SK-N-SH (cell line): ENCODE results near the gene MCM5. TPM values are rescaled to one million over a fixed set of nuclear protein-coding genes. Genes with fewer than 3 reads are reported as not detected.

Experiments
- CTCF ChIA-PET: fragments of 300-600, 350-600 bp; formaldehyde crosslinking; extraction: SDS; loops from one replicate; lab custom pipeline; 2021; lab: Yijun Ruan, JAX
- POLR2A ChIA-PET: fragments of 350-600 bp; sonication (Branson Sonifier 250); formaldehyde crosslinking; extraction: SDS; loops from one replicate; lab custom pipeline; 2020; ENCODE audit warnings: antibody characterized with exemption, inconsistent platforms; lab: Yijun Ruan, JAX
- DNase-seq: peaks from one replicate; pipeline ENCODE4 v3.0.0; 2012
- H2AFZ ChIP-seq: fragments of 200-600 bp; sonication (generic); 2 replicates; pipeline ENCODE4 v1.8.1; 2016; ENCODE audit warnings: antibody characterized with exemption, mild to moderate bottlenecking, low read depth
- H3F3A ChIP-seq: fragments of 200-600 bp; sonication (generic); replicated peaks from 2 replicates; pipeline ENCODE3; 2016; ENCODE audit warnings: antibody characterized with exemption, mild to moderate bottlenecking; ENCODE audit not compliant: insufficient read depth
- H3K27ac ChIP-seq, 2 experiments: fragments of 200-500 bp in 1 of 2; fragments of 200-600 bp in 1 of 2; sonication (Bioruptor generic) in 1 of 2; sonication (generic), shearing (Covaris generic) in 1 of 2; 2 replicates each; pipeline versions ENCODE4 v1.5.1 to v1.6.1; 2014 to 2016; ENCODE audit warnings: low read depth in 2 of 2, inconsistent platforms in 1 of 2, low read length in 1 of 2, mild to moderate bottlenecking in 1 of 2, mixed read lengths in 1 of 2
- H3K27me3 ChIP-seq: fragments of 200-600 bp; sonication (generic), shearing (Covaris generic); 2 replicates; pipeline ENCODE4 v1.6.1; 2016; ENCODE audit warnings: mixed run types; ENCODE audit not compliant: insufficient read depth
- H3K36me3 ChIP-seq, 2 experiments: fragments of 200-500 bp in 1 of 2; fragments of 200-600 bp in 1 of 2; sonication (Bioruptor generic) in 1 of 2; sonication (generic) in 1 of 2; replicated peaks in 1 of 2; 2 replicates each; pipeline versions ENCODE3 to v1.5.1; 2014 to 2016; ENCODE audit warnings: low read length in 1 of 2, mild to moderate bottlenecking in 1 of 2; ENCODE audit not compliant: insufficient read depth in 2 of 2, control insufficient read depth in 1 of 2
- H3K4me1 ChIP-seq, 2 experiments: fragments of 200-500 bp in 1 of 2; fragments of 200-600 bp in 1 of 2; sonication (Bioruptor generic) in 1 of 2; sonication (generic), shearing (Covaris generic) in 1 of 2; 2 replicates each; pipeline versions ENCODE4 v1.5.1 to v1.6.1; 2014 to 2016; ENCODE audit warnings: low read depth in 1 of 2, low read length in 1 of 2, mixed run types in 1 of 2; ENCODE audit not compliant: insufficient read depth in 2 of 2, control insufficient read depth in 1 of 2
- H3K4me2 ChIP-seq: fragments of 200-600 bp; sonication (generic), shearing (Covaris generic); 2 replicates; pipeline ENCODE4 v1.6.1; 2017; ENCODE audit warnings: mixed run types
- H3K4me3 ChIP-seq, 2 experiments: fragments of 200-500 bp in 1 of 2; fragments of 200-600 bp in 1 of 2; sonication (Bioruptor generic) in 1 of 2; sonication (generic), shearing (Covaris generic) in 1 of 2; 2 replicates each; pipeline versions ENCODE4 v1.5.1 to v1.8.1; 2014 to 2016; ENCODE audit warnings: low read depth in 2 of 2, inconsistent platforms in 1 of 2, low read length in 1 of 2, mild to moderate bottlenecking in 1 of 2, mixed read lengths in 1 of 2, moderate library complexity in 1 of 2
- H3K79me2 ChIP-seq: fragments of 200-600 bp; sonication (generic); 2 replicates; pipeline ENCODE4 v1.8.1; 2017; ENCODE audit warnings: mild to moderate bottlenecking; ENCODE audit not compliant: insufficient read depth
- H3K9ac ChIP-seq: fragments of 200-600 bp; sonication (generic); 2 replicates; pipeline ENCODE4 v1.6.1; 2017; ENCODE audit warnings: mixed run types
- H3K9me2 ChIP-seq: fragments of 200-600 bp; sonication (generic); 2 replicates; pipeline ENCODE4 v1.6.1; 2017; ENCODE audit warnings: mixed run types
- H3K9me3 ChIP-seq: fragments of 200-600 bp; sonication (generic); 2 replicates; pipeline ENCODE4 v1.6.1; 2017; ENCODE audit warnings: mixed run types, mild to moderate bottlenecking, moderate library complexity
- H4K20me1 ChIP-seq: fragments of 200-600 bp; sonication (generic); 2 replicates; pipeline ENCODE4 v1.6.1; 2017; ENCODE audit warnings: mild to moderate bottlenecking, mixed run types; ENCODE audit not compliant: insufficient read depth
- ELF1 ChIP-seq: IDR thresholded peaks from 2 replicates; pipeline ENCODE4 v1.4.0; 2012
- EP300 ChIP-seq, 2 experiments: IDR thresholded peaks; 2 replicates each; pipeline versions ENCODE4 v1.4.0 to v1.6.1; 2012; ENCODE audit warnings: borderline replicate concordance in 1 of 2, low read depth in 1 of 2, low read length in 1 of 2
- FOXJ3 ChIP-seq: sonication (generic); formaldehyde crosslinking; IDR thresholded peaks from 2 replicates; pipeline ENCODE4 v1.5.1; 2020; ENCODE audit warnings: mild to moderate bottlenecking, missing genetic modification reagents
- FOXM1 ChIP-seq: IDR thresholded peaks from 2 replicates; pipeline ENCODE4 v1.4.0; 2012; ENCODE audit warnings: low read depth, mild to moderate bottlenecking
- GABPA ChIP-seq: IDR thresholded peaks from 2 replicates; pipeline ENCODE4 v1.4.0; 2012; ENCODE audit warnings: low read depth, mild to moderate bottlenecking
- GATA2 ChIP-seq: sonication (generic); formaldehyde crosslinking; IDR thresholded peaks from 2 replicates; pipeline ENCODE4 v1.5.0; 2020; ENCODE audit warnings: mild to moderate bottlenecking, missing genetic modification reagents
- JUND ChIP-seq: IDR thresholded peaks from 2 replicates; pipeline ENCODE4 v1.4.0; 2012
- MAX ChIP-seq: IDR thresholded peaks from 2 replicates; pipeline ENCODE4 v1.4.0; 2012; ENCODE audit warnings: low read depth
- MXI1 ChIP-seq: IDR thresholded peaks from 2 replicates; pipeline ENCODE4 v1.6.1; 2012; ENCODE audit warnings: mild to moderate bottlenecking, low read depth, low read length, improper control_type of control experiment
- NFIC ChIP-seq: IDR thresholded peaks from 2 replicates; pipeline ENCODE4 v1.4.0; 2012; ENCODE audit warnings: borderline replicate concordance
- PBX3 ChIP-seq: IDR thresholded peaks from 2 replicates; pipeline ENCODE4; 2012
- POLR2AphosphoS5 ChIP-seq: IDR thresholded peaks from 2 replicates; pipeline ENCODE4 v1.6.1; 2012; ENCODE audit warnings: low read depth, low read length
- RFX5 ChIP-seq: IDR thresholded peaks from 2 replicates; pipeline ENCODE4 v1.6.1; 2012; ENCODE audit warnings: mild to moderate bottlenecking, improper control_type of control experiment, low read length
- RXRA ChIP-seq: IDR thresholded peaks from 2 replicates; pipeline ENCODE4 v1.4.0; 2012; ENCODE audit warnings: low read depth, mild to moderate bottlenecking, borderline replicate concordance
- SIN3A ChIP-seq: IDR thresholded peaks from 2 replicates; pipeline ENCODE4 v1.6.1; 2012; ENCODE audit warnings: low read depth, mild to moderate bottlenecking, low read length, moderate library complexity, borderline replicate concordance
- USF1 ChIP-seq: IDR thresholded peaks from 2 replicates; pipeline ENCODE4 v1.4.0; 2012; ENCODE audit warnings: low read depth, borderline replicate concordance
- YY1 ChIP-seq: IDR thresholded peaks from 2 replicates; pipeline ENCODE4 v1.4.0; 2012; ENCODE audit warnings: low read depth, mild to moderate bottlenecking
- ZBTB33 ChIP-seq: IDR thresholded peaks from 2 replicates; pipeline ENCODE4 v1.4.0; 2012; ENCODE audit warnings: low read depth, borderline replicate concordance
- WGBS: methylation state at CpG from one replicate; pipeline ENCODE4 v1.1.6; 2017; ENCODE audit warnings: low lambda C conversion rate; 5-methylcytosine and 5-hydroxymethylcytosine counted together
- polyA plus RNA-seq, 3 experiments: library from polyadenylated mRNA; depleted of rRNA; stranded (reverse); fragments of >200 nt; gene quantifications; 2 replicates each; pipeline ENCODE4 v1.2.3, GENCODE V29; 2012

The MCM5 gene
- polyA plus RNA-seq, 1 of the 3 experiments (the other 2 are of a cell fraction) = 42.9 TPM

GRCh38 chr22:35473971-35474370, 74.0 kb downstream of the MCM5 start:
- CTCF ChIA-PET = interaction anchor here (0.9 to 2.2 kb wide), 3 partner anchors 15 to 109 kb away, joined by 3 to 8 read pairs (median 3); no protein-coding TSS in a partner anchor
- H3K4me3 ChIP-seq = no peak overlapping the region
- no peak overlapping the region for H2AFZ ChIP-seq
- no peak for DNase-seq
- no peaks in the 10 kb centered on the region for H3K79me2 ChIP-seq
- H3F3A ChIP-seq = peaks cover 4% of the 10 kb centered on the region
- 92% methylated on average over 2 of the region's 4 CpGs for WGBS
- no peak overlapping the region for H3K4me2 ChIP-seq
- H3K27me3 ChIP-seq = no peaks in the 10 kb centered on the region
- no peaks in the 10 kb centered on the region for H3K9me3 ChIP-seq
- TF ChIP-seq JUND (no peak), MXI1 (no peak), EP300 (IDR thresholded peaks at IDR 0.05; ENCODE audit: borderline replicate concordance in 1 of 2, low read depth in 1 of 2, low read length in 1 of 2) (no peak), ZBTB33 (no peak), MAX (no peak), POLR2AphosphoS5 (no peak), RFX5 (no peak), YY1 (no peak), NFIC (no peak), GATA2 (CRISPR knock-in tag) (no peak), RXRA (no peak), ELF1 (no peak), PBX3 (no peak), FOXM1 (no peak), SIN3A (no peak), USF1 (no peak), FOXJ3 (no peak), GABPA (no peak)
- H3K9me2 ChIP-seq = no peaks in the 10 kb centered on the region
- H3K4me1 ChIP-seq = peaks cover 12 to 31% of the 10 kb centered on the region in 2 experiments; a peak in 3 of 4 replicates
- no peaks in the 10 kb centered on the region for H4K20me1 ChIP-seq
- no peak overlapping the region for H3K27ac ChIP-seq
- POLR2A ChIA-PET = no interaction called here
- no peaks in the 10 kb centered on the region for H3K36me3 ChIP-seq
- H3K9ac ChIP-seq = no peak overlapping the region

Other genes starting within 250 kb of the MCM5 start
- gene HMGXB4, start 142.6 kb upstream of the MCM5 start, polyA plus RNA-seq (2012; rRNA removed) = 16.5 and 21.7 TPM in 2 replicates
- 26.9 and 28.7 TPM in 2 replicates for gene TOM1, start 100.2 kb upstream of the MCM5 start, polyA plus RNA-seq (2012; rRNA removed)
- 12.9 and 13.7 TPM in 2 replicates for gene HMOX1, start 19.0 kb upstream of the MCM5 start, polyA plus RNA-seq (2012; rRNA removed)
- gene RASD2, start 140.7 kb downstream of the MCM5 start, polyA plus RNA-seq (2012; rRNA removed) = 0.13 and 0.30 TPM in 2 replicates
- gene MB, start 217.2 kb downstream of the MCM5 start, polyA plus RNA-seq (2012; rRNA removed) = 0.86 and 0.95 TPM in 2 replicates
- 0.88 and 0.90 TPM in 2 replicates for gene APOL6, start 248.3 kb downstream of the MCM5 start, polyA plus RNA-seq (2012; rRNA removed)